CD4-positive, alpha-beta T cell treated with Interleukin-17A for 1 hour (primary cell): Measurements from ENCODE around the gene AGAP1.

Source experiments
- DNase-seq: peaks from one replicate; pipeline ENCODE4 v3.0.0-alpha.2; 2020

Gene AGAP1

DNA sequence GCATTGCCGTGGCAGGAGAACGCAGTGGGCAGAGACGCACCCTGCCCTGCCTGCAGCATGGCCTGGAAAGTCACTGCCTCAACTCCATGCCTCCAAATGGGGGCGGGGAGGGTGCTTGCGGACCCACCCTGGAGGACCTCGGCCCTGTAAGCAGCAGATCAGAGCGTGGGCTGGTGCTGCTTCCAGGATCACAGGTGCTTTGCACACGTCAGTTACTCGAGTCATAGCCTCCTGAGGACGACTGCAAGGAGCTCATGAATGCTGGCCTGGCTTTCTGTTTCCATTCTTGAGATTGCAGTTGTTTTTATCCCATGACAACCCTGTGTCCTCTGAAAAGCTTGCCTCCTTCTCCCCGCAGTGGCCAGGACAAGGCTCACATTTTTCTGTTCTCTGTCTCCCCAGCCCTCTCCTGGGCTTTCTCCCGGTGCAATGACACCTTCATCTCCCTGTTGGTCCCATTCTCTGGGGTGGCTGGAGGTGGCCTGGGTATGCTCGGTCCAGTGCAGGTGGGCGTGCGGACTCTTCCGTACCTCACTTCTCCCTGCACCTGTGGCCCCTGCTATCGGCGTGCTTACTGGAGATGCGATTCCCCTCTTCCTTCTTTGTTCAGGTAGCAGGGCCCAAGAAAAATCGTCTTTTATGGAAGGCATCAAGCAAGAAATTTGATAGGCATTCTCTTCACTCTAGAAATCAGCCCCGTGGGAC is 466.3 kb downstream of the AGAP1 start:
- DNase-seq: no peak

GRCh38 chr2:235960716-235961640 is 467.1 kb downstream of the AGAP1 start:
- no peak for DNase-seq

- DNase-seq: no peak
Observed at GRCh38 chr2:235961711-235962110, 467.9 kb downstream of the AGAP1 start.

DNA sequence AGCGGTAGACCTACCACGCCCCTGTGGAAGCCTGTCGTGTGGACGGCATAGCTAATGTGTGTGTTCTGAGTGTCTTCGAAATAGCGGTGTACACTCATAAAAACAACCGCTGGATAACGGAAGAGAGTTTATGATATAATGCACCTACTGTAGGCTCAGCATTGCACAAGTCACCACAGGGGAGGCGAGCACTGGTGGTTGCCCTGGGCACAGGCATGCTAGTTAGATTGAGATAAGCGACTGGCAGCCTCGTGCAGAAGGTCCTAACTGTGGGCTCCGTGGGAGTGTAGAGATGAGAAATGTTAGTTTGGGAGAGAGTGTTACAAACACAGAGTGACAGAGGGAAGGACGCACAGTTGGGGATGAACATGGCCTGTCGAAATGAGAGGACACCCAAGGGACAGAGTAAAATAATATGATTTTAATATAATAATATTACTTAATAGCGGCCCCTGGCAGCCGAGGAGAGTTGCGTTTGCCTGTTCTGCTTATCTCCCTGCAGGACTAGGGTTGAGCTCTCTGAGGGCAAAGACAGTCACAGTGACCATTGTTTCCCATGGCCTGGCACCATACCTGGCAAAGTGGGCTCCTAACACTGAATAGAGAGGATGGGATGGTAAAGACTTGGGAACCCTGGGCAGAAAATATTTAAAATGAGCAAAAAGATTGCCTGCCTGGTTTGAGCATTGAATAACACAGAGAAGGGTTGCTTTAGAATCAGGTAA is 470.2 kb downstream of the AGAP1 start:
- DNase-seq: no peak

DNA sequence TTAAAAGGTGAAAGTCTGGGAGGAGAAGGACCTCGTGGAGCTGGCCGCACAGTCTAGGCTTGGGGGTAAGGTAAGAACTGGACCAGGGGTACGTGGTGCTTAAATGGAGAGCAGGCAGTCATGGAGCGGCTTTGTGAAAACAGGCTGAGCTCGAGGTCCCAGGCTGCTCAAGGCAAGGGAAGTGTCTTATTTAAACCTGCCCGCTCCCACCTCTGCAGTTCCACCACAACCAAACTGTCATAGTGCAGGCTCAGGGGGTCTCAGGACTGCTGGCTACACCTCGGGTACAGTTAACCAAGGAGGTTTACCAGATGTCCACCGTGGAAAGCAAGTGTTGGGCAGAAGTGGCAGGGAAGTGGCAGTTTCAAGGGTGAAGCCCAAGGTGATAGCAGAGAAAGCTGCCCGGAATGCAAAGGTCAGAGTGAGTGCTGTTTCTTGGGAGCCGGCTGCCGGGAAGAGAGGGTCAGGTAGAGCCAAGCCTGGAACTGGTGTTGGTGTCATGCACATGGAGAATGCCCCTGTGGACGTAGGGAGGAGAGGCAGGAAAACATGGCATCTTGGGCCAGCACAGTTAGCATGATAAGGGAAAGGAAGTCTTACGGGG is 471.0 kb downstream of the AGAP1 start:
- DNase-seq: no peak

DNA sequence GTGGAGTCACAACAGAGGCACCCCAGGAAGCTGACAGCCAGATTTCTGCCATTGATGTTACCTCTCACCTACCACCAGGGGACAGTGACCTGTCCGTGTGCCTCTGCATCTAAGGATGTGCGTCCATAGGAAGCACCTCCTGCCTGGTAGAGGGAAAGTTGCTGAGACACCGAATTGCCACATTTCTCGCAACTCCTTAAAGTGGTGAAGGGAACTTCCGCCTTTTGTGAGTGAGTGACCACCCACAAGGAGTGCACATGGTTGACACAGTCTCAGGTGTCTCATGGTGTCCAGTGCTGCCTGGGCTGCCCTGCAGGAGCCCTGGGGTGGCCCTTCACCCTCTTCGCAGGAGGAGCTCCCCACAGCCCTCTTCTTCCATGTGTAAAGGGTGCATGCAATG is 472.6 kb downstream of the AGAP1 start:
- DNase-seq: no peak

GRCh38 chr2:235966932-235967757 is 473.3 kb downstream of the AGAP1 start:
- DNase-seq: no peak

DNA sequence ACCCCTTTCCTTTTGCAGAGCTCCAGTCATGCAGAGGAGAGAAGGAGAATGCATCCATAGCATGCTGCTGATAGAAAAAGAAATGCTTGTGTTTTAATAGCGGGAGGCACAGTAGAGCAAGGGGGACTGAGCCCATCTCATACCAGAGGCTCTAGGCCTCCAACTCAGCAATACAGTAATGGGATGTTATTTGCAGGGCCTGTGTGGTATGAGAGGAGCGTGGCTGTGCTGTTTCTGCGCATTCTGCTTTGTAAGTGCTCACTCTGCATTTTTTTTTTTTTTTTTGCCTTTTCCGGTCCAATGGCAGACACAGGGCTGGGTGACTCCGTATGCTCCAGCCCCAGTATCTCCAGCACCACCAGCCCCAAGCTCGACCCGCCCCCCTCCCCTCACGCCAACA is 474.3 kb downstream of the AGAP1 start:
- DNase-seq: no peak

- no peak for DNase-seq
Observed at GRCh38 chr2:235968616-235969324, 474.9 kb downstream of the AGAP1 start.

GRCh38 chr2:235970204-235971040 is 476.6 kb downstream of the AGAP1 start:
- no peak for DNase-seq

GRCh38 chr2:235976516-235976915 is 482.7 kb downstream of the AGAP1 start:
- no peak for DNase-seq

DNA sequence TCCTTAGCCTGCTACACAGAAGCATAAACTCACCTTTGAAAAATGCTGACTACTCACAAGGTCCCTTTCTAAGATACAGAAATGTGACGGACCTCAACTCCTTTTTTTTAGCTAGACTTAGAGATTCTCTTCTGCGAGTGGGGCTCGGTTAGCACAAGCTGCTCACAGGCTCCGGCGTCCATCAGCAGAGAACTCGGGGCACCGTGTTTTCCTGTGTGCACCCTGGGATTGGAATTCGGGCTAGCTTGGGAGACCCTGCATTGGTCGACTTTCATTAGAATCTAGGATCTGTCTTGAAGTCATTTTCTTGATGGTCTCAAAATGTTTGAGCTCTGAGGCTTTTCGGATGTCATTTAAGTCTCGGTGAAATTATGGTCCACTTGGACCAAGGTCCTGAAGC is 483.1 kb downstream of the AGAP1 start:
- no peak for DNase-seq

GRCh38 chr2:235977445-235977844 is 483.6 kb downstream of the AGAP1 start:
- DNase-seq: no peak

GRCh38 chr2:235978022-235978421 is 484.2 kb downstream of the AGAP1 start:
- DNase-seq: no peak

GRCh38 chr2:235979037-235979436 is 485.2 kb downstream of the AGAP1 start:
- DNase-seq: no peak

DNA sequence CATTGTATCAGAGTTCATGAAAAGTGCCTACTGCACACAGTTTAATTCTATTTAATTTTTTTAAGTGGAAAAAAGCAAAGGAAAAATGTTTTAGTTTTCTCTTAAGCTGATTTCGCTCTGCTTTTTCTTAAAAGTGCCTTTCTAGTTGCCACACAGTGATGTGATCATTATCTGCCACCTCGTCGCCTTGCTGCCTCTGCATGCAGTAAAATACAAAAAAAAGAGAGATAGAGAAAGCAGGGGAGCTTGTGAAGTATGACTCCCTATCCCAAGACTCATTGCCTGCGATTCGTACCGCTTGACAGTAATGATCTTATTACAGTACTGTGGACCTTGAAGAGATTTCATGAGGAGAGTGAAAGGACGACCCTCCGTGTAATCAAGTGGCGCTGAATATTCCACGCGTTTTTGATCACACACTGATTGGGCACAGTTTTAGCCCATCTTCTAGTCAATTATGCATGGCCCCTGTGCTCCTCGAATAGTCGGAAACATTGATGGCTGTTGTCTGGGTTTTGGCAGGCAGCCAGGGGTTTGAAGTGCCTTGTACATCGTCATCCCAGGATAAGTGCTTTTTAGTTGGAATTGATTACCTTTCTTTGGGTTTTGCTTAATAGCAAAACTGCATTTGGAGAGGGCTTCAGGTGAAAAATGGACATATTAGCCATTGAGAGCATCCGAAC is 486.1 kb downstream of the AGAP1 start:
- DNase-seq: no peak

DNA sequence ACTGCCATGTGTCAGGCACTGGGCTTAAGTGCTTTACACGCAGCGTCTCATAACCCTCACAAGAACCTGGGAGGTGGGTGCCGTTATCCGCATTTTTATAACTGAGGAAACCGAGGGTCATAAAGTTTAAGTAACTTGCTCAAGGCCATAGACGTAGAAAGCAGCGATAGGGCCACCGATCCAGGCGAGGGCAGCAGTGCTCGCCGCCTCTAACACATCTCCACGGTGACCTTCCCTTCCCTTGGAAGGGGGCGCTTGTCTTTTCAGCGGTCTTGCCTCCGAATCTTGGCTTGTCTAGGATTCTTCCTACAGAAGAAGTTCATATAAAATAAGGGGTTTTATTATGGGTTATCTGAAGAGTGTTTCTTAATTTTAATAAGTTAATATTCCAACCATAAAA is 487.8 kb downstream of the AGAP1 start:
- no peak for DNase-seq

DNA sequence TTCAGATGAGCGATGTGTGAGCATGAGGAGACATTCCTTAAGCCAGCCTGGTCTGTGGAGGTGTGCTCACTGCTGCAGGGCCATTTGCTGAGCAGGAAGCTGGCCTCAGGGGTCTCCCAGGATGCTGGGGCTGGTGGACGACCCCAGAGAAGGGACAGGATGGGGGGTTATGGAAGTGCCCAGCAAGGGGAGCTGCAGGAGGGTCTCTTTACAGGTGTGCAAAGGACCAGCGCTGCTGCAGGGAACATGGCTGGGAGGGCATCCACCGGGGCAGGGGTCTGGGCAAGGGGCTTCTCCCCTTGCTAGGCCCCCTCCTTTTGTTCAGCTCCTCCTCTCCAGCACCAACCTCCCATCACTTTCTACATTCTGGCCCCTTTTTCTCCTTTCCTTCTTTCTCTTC is 489.2 kb downstream of the AGAP1 start:
- DNase-seq: no peak

- DNase-seq: no peak
Observed at GRCh38 chr2:235984552-235984951, 490.7 kb downstream of the AGAP1 start.

DNA sequence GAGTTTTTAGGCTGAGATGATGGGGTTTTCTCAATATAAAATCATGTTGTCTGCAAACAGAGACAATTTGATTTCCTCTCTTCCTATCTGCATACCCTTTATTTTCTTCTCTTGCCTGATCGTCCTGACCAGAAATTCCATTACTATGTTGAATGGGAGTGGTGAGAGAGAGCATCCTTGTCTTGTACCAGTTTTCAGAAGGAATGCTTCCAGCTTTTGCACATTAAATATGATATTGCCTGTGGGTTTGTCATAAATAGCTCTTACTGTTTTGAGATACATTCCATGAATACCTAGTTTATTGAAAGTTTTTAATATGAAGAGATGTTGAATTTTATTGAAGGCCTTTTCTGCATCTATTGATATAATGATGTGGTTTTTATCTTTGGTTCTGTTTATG is 492.5 kb downstream of the AGAP1 start:
- DNase-seq: no peak
